Measurements from ENCODE around the gene AK8. TPM values are rescaled to one million over a fixed set of nuclear protein-coding genes. Genes with fewer than 3 reads are reported as not detected.

AK8 gene
- total RNA-seq, 1 experiment from 2014 or later: not detected

DNA sequence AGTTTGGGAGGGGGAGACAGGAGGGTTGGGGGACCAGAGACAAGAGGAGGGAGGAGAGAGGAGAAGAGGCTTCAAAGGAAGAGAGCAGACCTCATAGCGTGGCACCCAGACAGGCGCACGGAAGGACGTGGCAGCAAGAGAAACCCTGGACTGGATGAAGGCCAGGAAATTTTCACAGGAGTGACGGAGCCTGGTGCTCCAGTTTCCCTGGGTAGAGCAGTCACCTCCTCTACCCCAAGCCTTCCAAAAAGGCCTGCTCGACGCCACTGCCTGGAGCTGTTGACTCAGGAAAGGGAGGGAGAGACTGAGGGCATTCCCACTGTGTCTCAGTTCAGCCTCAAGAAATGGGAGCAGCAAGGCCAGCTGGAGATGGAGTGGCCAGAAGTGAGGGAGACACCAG is 19.3 kb downstream of the AK8 start:
- TF ChIP-seq EZH2 (IDR thresholded peaks at IDR 0.05; ENCODE audit: borderline replicate concordance, low read depth, low read length, poor library complexity, severe bottlenecking): no peak
- TF ChIP-seq, protein P1, sequence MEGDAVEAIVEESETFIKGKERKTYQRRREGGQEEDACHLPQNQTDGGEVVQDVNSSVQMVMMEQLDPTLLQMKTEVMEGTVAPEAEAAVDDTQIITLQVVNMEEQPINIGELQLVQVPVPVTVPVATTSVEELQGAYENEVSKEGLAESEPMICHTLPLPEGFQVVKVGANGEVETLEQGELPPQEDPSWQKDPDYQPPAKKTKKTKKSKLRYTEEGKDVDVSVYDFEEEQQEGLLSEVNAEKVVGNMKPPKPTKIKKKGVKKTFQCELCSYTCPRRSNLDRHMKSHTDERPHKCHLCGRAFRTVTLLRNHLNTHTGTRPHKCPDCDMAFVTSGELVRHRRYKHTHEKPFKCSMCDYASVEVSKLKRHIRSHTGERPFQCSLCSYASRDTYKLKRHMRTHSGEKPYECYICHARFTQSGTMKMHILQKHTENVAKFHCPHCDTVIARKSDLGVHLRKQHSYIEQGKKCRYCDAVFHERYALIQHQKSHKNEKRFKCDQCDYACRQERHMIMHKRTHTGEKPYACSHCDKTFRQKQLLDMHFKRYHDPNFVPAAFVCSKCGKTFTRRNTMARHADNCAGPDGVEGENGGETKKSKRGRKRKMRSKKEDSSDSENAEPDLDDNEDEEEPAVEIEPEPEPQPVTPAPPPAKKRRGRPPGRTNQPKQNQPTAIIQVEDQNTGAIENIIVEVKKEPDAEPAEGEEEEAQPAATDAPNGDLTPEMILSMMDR (conservative IDR thresholded peaks at IDR 0.05; ENCODE audit: low read depth, low read length): no peak
- Histone ChIP-seq H3K4me3 (ENCODE audit: low read depth, low read length, poor library complexity, severe bottlenecking) (no peak overlapping the region), H3K36me3 (ENCODE audit: insufficient read depth, low read length, poor library complexity, severe bottlenecking) (no peaks in the 10 kb centered on the region), H3K9me3 (ENCODE audit: low read depth, low read length, poor library complexity, severe bottlenecking) (no peaks in the 10 kb centered on the region), H3K4me1 (ENCODE audit: insufficient read depth, low read length, poor library complexity, severe bottlenecking) (peaks cover 12% of the 10 kb centered on the region), H3K27me3 (replicated peaks; ENCODE audit: insufficient read depth, low read depth, low read length, poor library complexity) (no peaks in the 10 kb centered on the region), H3K27ac (ENCODE audit: low read depth, low read length, poor library complexity, severe bottlenecking) (no peak overlapping the region)
- intact Hi-C loops (cut with micrococcal nuclease; ENCODE audit: unreplicated experiment): no loop called here
- ChIA-PET CTCF (no interaction called here), POLR2A (ENCODE audit: low non-redundant PET) (no interaction called here)
- DNase-seq (ENCODE audit: low spot score): no peak
- no TSS peak for BruUV-seq (replicated peaks)

DNA sequence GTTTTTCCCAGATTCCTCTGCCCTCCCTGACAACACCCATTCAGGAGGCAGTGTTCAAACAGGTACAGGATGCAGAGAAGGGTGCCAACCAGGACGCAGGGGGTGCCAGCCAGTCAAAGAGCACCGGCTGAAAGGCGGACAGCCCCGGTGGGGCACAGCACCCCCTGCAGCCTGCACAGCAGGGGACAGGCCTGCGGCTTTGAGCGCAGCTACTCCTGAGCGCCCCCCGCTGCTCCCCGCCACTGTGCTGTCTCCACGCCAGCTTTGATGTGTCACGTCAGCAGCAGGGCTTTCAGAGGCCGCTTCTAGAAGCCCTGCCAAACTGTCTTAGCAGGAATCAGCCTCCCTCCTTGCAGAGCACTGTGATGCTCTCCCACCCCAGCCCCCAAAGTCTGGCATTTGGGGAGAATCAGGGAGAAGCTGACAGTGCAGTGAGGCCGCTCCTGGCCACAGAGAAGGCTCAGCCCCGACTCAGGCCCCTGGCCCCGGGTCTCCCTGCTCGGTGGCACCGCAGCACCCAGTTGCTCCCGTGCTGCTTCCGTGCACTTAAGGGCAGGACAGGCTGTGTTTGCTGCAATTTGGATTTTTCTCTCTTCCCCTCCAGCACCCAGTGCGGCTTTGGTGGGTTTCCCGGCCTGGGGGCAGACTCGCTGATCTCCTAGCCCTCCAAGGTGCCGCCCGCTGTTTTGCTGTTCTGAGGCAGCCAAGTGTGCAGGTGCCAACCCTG is 20.3 kb downstream of the AK8 start:
- DNase-seq (ENCODE audit: low spot score): peak; percentile 47
- CTCF ChIA-PET: no interaction called here

DNA sequence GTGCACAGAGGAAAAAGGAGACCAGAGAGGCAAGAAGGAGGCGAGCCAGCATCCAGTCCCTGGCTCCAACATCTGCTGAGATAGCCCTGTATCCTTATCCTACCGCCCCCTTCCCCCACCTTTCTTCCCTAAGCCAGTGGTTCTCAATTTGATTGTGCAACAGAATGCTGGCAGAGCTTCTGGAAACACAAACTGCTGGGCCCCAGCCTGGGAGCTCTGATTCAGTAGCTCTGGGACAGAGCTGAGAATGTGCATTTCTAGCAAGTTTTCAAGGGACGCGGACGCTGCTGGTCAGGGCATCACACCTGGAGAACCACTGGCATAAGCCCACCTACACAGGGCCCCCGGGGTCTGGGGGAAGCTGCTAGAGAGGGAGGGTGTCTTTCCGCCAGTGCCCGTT is 21.1 kb downstream of the AK8 start:
- Histone ChIP-seq H3K4me3 (ENCODE audit: low read depth, low read length, poor library complexity, severe bottlenecking) (no peak overlapping the region), H3K4me1 (ENCODE audit: insufficient read depth, low read length, poor library complexity, severe bottlenecking) (peaks cover 12% of the 10 kb centered on the region), H3K9me3 (ENCODE audit: low read depth, low read length, poor library complexity, severe bottlenecking) (no peaks in the 10 kb centered on the region), H3K27me3 (replicated peaks; ENCODE audit: insufficient read depth, low read depth, low read length, poor library complexity) (no peaks in the 10 kb centered on the region), H3K27ac (ENCODE audit: low read depth, low read length, poor library complexity, severe bottlenecking) (no peak overlapping the region), H3K36me3 (ENCODE audit: insufficient read depth, low read length, poor library complexity, severe bottlenecking) (no peaks in the 10 kb centered on the region)
- POLR2A ChIA-PET (ENCODE audit: low non-redundant PET): no interaction called here
- DNase-seq (ENCODE audit: low spot score): no peak
- CTCF ChIA-PET: no interaction called here
- TF ChIP-seq EZH2 (IDR thresholded peaks at IDR 0.05; ENCODE audit: borderline replicate concordance, low read depth, low read length, poor library complexity, severe bottlenecking): no peak
- TF ChIP-seq, protein P1 (conservative IDR thresholded peaks at IDR 0.05; ENCODE audit: low read depth, low read length): no peak
- intact Hi-C loops (cut with micrococcal nuclease; ENCODE audit: unreplicated experiment): no loop called here
- no TSS peak for BruUV-seq (replicated peaks)

More for the DNA sequence above, 20.3 kb downstream of the AK8 start:
- Histone ChIP-seq H3K4me3 (ENCODE audit: low read depth, low read length, poor library complexity, severe bottlenecking) (no peak overlapping the region), H3K9me3 (ENCODE audit: low read depth, low read length, poor library complexity, severe bottlenecking) (no peaks in the 10 kb centered on the region), H3K36me3 (ENCODE audit: insufficient read depth, low read length, poor library complexity, severe bottlenecking) (no peaks in the 10 kb centered on the region), H3K4me1 (ENCODE audit: insufficient read depth, low read length, poor library complexity, severe bottlenecking) (peaks cover 12% of the 10 kb centered on the region), H3K27ac (ENCODE audit: low read depth, low read length, poor library complexity, severe bottlenecking) (no peak overlapping the region), H3K27me3 (replicated peaks; ENCODE audit: insufficient read depth, low read depth, low read length, poor library complexity) (no peaks in the 10 kb centered on the region)
- no TSS peak for BruUV-seq (replicated peaks)
- POLR2A ChIA-PET (ENCODE audit: low non-redundant PET): no interaction called here
- intact Hi-C loops (cut with micrococcal nuclease; ENCODE audit: unreplicated experiment): no loop called here
- TF ChIP-seq, protein P1 (conservative IDR thresholded peaks at IDR 0.05; ENCODE audit: low read depth, low read length): no peak
- TF ChIP-seq EZH2 (IDR thresholded peaks at IDR 0.05; ENCODE audit: borderline replicate concordance, low read depth, low read length, poor library complexity, severe bottlenecking): no peak
